Gastroesophageal sphincter (tissue), 3 donors: ENCODE data around the gene LIG4.

Source experiments
- CTCF ChIP-seq, 4 experiments: fragments of 200-600 bp in 2 of 4; fragments of 450-650 bp in 2 of 4; sonication (generic) in 1 of 4; IDR thresholded peaks; one replicate each; pipeline ENCODE4 v1.5.1; 2017 to 2019; ENCODE audit warnings: antibody characterized with exemption in 4 of 4, mild to moderate bottlenecking in 2 of 4, moderate library complexity in 2 of 4
- EP300 ChIP-seq: sonication (generic); formaldehyde crosslinking; IDR thresholded peaks from one replicate; pipeline ENCODE4 v1.6.1; 2017; ENCODE audit warnings: antibody characterized with exemption, mild to moderate bottlenecking
- POLR2A ChIP-seq, 2 donors: fragments of 450-650 bp; IDR thresholded peaks; one replicate each; pipeline ENCODE4 v1.6.1; 2017; ENCODE audit warnings: antibody characterized with exemption in 2 of 2, mild to moderate bottlenecking in 2 of 2, moderate library complexity in 1 of 2
- POLR2AphosphoS5 ChIP-seq: sonication (generic); formaldehyde crosslinking; IDR thresholded peaks from one replicate; pipeline ENCODE4 v1.6.1; 2017; ENCODE audit warnings: antibody characterized with exemption

DNA sequence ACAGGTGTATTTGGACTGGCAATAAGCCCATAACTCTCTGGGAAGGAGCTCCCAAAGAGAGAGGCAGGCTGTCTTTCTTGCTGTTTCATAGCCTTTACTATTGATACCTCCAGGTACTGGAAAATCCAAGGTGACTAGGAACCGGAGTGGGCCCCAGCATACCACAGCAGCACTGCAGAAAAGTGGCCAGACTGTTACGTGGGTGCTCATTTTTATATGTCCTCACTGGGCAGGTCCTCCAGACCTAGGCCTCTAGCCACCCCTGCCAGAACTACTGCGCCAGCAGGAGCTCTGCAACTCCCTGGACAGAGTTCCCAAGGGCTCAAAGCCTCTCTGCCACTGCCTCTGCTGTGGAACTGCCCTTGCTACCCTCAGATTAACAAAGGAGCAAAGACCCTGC, 46.4 kb downstream of the LIG4 start:
- no peak for TF ChIP-seq CTCF (IDR thresholded peaks at IDR 0.05)
- no peak for TF ChIP-seq POLR2A (IDR thresholded peaks at IDR 0.05)
- no peak for TF ChIP-seq EP300
- no peak for TF ChIP-seq POLR2AphosphoS5
